Liver (tissue), 9 donors: ENCODE results near the gene ERVK3-1. TPM values are rescaled to one million over a fixed set of nuclear protein-coding genes. Genes with fewer than 3 reads are reported as not detected.

Experiments
- DNase-seq: peaks from one replicate; pipeline ENCODE4 v3.0.0-alpha.2; 2017; ENCODE audit warnings: low spot score
- H3K27ac ChIP-seq, 2 donors: one replicate each; pipeline ENCODE4 v1.7.0; 2013; ENCODE audit warnings: inconsistent platforms in 2 of 2, low read length in 2 of 2, control low read depth in 1 of 2, low read depth in 1 of 2, mild to moderate bottlenecking in 1 of 2
- H3K27me3 ChIP-seq, 4 donors: one replicate each; pipeline versions ENCODE4 v1.6.1 to v1.7.0; 2013; ENCODE audit warnings: low read length in 3 of 4, inconsistent platforms in 1 of 4, mild to moderate bottlenecking in 1 of 4, moderate library complexity in 1 of 4; ENCODE audit not compliant: control insufficient read depth in 4 of 4, insufficient read depth in 4 of 4
- H3K36me3 ChIP-seq, 4 donors: one replicate each; pipeline versions ENCODE4 v1.6.1 to v1.7.0; 2013; ENCODE audit warnings: low read length in 3 of 4, mild to moderate bottlenecking in 3 of 4, low read depth in 1 of 4, moderate library complexity in 1 of 4; ENCODE audit not compliant: control insufficient read depth in 4 of 4, insufficient read depth in 3 of 4
- H3K4me1 ChIP-seq, 4 donors: one replicate each; pipeline versions ENCODE4 v1.6.1 to v1.7.0; 2013; ENCODE audit warnings: low read length in 3 of 4, mild to moderate bottlenecking in 3 of 4, moderate library complexity in 1 of 4; ENCODE audit not compliant: control insufficient read depth in 4 of 4, insufficient read depth in 4 of 4
- H3K4me3 ChIP-seq, 3 donors: one replicate each; pipeline versions ENCODE4 v1.6.1 to v1.7.0; 2013; ENCODE audit warnings: low read length in 3 of 3, control low read depth in 1 of 3, low read depth in 1 of 3, mild to moderate bottlenecking in 1 of 3
- H3K9ac ChIP-seq, 2 donors: one replicate each; pipeline ENCODE4 v1.7.0; 2013; ENCODE audit warnings: low read length in 2 of 2, mild to moderate bottlenecking in 2 of 2, moderate library complexity in 2 of 2, control low read depth in 1 of 2, low read depth in 1 of 2
- H3K9me3 ChIP-seq, 4 donors: one replicate each; pipeline versions ENCODE4 v1.6.1 to v1.7.0; 2013; ENCODE audit warnings: low read length in 3 of 4; ENCODE audit not compliant: control insufficient read depth in 4 of 4
- ATF3 ChIP-seq: IDR thresholded peaks from 2 replicates; pipeline ENCODE4 v1.6.1; 2016; ENCODE audit warnings: antibody characterized with exemption
- GABPA ChIP-seq, 2 donors: IDR thresholded peaks in 1 of 2; conservative IDR thresholded peaks in 1 of 2; 2 replicates each; pipeline ENCODE4 v1.6.1; 2016; ENCODE audit warnings: antibody characterized with exemption in 2 of 2, mild to moderate bottlenecking in 1 of 2, moderate library complexity in 1 of 2
- HNF4A ChIP-seq, 2 donors: conservative IDR thresholded peaks; 2 replicates each; pipeline ENCODE4 v1.6.1; 2016; ENCODE audit warnings: antibody characterized with exemption in 2 of 2, mild to moderate bottlenecking in 2 of 2
- HNF4G ChIP-seq: IDR thresholded peaks from 2 replicates; pipeline ENCODE4 v1.6.1; 2016; ENCODE audit warnings: antibody characterized with exemption
- NR2F2 ChIP-seq: IDR thresholded peaks from 2 replicates; pipeline ENCODE4 v1.6.1; 2016; ENCODE audit warnings: antibody characterized with exemption
- SP1 ChIP-seq: IDR thresholded peaks from 2 replicates; pipeline ENCODE4 v1.6.1; 2018; ENCODE audit warnings: antibody characterized with exemption, mild to moderate bottlenecking
- TAF1 ChIP-seq: conservative IDR thresholded peaks from 2 replicates; pipeline ENCODE4 v1.6.1; 2016; ENCODE audit warnings: antibody characterized with exemption, mild to moderate bottlenecking
- YY1 ChIP-seq: IDR thresholded peaks from 2 replicates; pipeline ENCODE4 v1.6.1; 2016; ENCODE audit warnings: antibody characterized with exemption, mild to moderate bottlenecking
- ZBTB33 ChIP-seq: IDR thresholded peaks from 2 replicates; pipeline ENCODE4 v1.6.1; 2016; ENCODE audit warnings: antibody characterized with exemption
- WGBS: extraction: QIAGEN DNeasy Blood & Tissue Kit; methylation state at CpG from one replicate; pipeline ENCODE4 v1.1.7; 2013; 5-methylcytosine and 5-hydroxymethylcytosine counted together
- polyA plus RNA-seq, 2 donors: library from polyadenylated mRNA; stranded (reverse) in 1 of 2; unstranded in 1 of 2; fragments of 200-250 nt in 1 of 2; fragments of >200 nt in 1 of 2; fragmentation: Nextera tagmentation in 1 of 2; extraction: Ambion mirVana in 1 of 2; gene quantifications; one replicate each; pipeline versions ENCODE4 v1.2.1 to v1.2.3, GENCODE V29; 2013 to 2015
- total RNA-seq, 2 donors: library from RNA; depleted of rRNA; stranded (reverse); fragments of >200 nt; gene quantifications; one replicate each; pipeline ENCODE4 v1.2.3, GENCODE V29; 2014
- donor health status: healthy.
- donor health status: healthy.
- donor health status: healthy.
- donor health status: healthy.
- donor health status: healthy.

The ERVK3-1 gene
- total and polyA plus RNA-seq, 4 donors: 17.6 to 31.7 (median 24.7) TPM

DNA sequence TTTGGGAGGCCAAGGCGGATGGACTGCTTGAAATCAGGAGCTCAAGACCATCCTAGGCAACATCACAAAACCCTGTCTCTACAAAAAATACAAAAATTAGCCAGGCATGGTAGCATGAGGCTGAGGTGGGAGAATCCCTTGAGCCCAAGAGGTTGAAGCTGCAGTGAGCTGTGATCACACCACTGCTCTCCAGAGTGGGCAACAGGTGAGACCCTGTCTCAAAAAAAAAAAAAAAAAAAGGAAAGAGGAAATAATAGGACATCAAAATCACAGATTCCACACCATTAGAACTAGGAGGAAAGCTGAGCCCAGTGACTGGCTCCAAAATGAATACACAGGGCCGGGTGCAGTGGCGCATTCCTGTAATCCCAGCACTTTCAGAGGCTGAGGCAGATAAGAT is 29.6 kb upstream of the ERVK3-1 start:
- Histone ChIP-seq H3K4me1 (peaks cover 4 to 8% (median 5%) of the 10 kb centered on the region in 4 donors), H3K4me3 (peak overlapping the region in 2 of 3 donors; percentile 13 to 30), H3K36me3 (peaks cover 2 to 11% (median 7%) of the 10 kb centered on the region in 4 donors), H3K9ac (no peak overlapping the region), H3K27ac (no peak overlapping the region), H3K9me3 (peaks cover 19 to 35% (median 26%) of the 10 kb centered on the region in 4 donors), H3K27me3 (no peaks in the 10 kb centered on the region)
- WGBS: over 99% methylated on average over 3 of the region's 3 CpGs
- TF ChIP-seq YY1 (no peak), SP1 (no peak), GABPA (IDR thresholded peaks at IDR 0.05 in 1 of 2, conservative IDR thresholded peaks at IDR 0.05 in 1 of 2) (no peak), HNF4A (conservative IDR thresholded peaks at IDR 0.05) (no peak)
- DNase-seq: no peak

DNA sequence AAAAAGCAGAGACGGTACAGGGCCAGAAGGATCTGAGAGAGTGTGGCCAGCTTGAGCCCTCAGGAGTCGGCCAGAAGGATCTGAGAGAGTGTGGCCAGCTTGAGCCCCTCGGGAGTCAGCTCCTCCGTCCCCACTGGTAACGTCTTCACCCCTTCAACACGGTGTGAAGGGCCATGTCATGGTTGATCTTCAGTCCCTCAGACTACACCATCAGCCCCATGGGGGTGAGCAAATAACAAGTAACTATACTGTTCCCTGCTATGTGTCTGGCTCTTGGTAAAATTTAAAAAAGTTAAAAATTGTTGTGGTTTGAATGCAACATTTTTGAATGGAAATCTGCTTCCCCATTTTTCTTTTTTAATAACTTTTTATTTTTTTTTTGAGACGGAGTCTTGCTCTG is 28.0 kb upstream of the ERVK3-1 start:
- H3K36me3 ChIP-seq: peaks cover 0 to 9% (median 5%) of the 10 kb centered on the region in 4 donors
- no peak overlapping the region for H3K27ac ChIP-seq
- no peak for TF ChIP-seq TAF1
- no peak for TF ChIP-seq NR2F2
- TF ChIP-seq ATF3: no peak
- no peak for TF ChIP-seq ZBTB33
- no peak for TF ChIP-seq GABPA (IDR thresholded peaks at IDR 0.05 in 1 of 2, conservative IDR thresholded peaks at IDR 0.05 in 1 of 2)
- TF ChIP-seq SP1: no peak
- H3K27me3 ChIP-seq: no peaks in the 10 kb centered on the region
- H3K9ac ChIP-seq: no peak overlapping the region
- H3K9me3 ChIP-seq: peaks cover 12 to 21% (median 20%) of the 10 kb centered on the region in 4 donors
- H3K4me1 ChIP-seq: peaks cover 4 to 8% (median 5%) of the 10 kb centered on the region in 4 donors
- 95% methylated on average over 7 of the region's 7 CpGs for WGBS
- no peak for DNase-seq
- no peak overlapping the region for H3K4me3 ChIP-seq

DNA sequence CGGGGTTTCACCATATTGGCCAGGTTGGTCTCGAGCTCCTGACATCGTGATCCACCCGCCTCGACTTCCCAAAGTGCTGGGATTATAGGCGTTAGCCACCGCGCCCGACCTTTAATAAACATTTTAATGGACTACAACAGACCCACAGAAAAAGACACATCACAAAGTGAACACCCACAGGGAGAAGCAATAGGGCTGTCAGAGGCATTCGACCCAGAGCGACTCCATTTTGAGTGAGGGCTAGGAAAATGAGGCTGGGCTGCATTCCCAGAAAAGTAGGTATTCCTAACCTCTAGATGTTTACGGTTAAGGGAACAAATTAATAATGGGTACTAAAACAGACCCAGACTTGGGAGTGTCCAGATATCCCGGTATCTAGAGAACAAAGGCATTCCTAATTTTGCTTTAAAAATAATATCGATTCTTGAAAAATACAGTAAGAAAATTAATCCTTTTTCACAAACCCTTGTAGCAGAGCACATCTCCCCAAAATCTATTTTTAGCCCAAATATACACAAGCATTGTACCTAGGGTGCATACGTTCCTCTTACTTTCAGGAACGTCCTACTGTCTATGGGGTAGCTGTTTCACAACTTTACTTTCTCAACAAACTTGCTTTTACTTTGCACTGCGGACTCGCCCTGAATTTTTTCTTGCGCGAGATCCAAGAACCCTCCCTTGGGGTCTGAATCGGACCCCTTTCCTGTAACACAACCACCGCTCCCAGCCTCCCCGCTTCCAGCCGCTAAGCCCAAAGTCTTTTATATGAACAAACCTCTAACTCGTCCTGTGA is 27.2 kb upstream of the ERVK3-1 start:
- DNase-seq: no peak
- peaks cover 0 to 9% (median 5%) of the 10 kb centered on the region in 4 donors for H3K36me3 ChIP-seq
- H3K27ac ChIP-seq: peak overlapping the region; percentile 81 to 90
- peak overlapping the region; percentile 30 to 85 for H3K9ac ChIP-seq
- 44% methylated on average over 25 of the region's 25 CpGs for WGBS
- H3K9me3 ChIP-seq: peaks cover 8 to 20% (median 18%) of the 10 kb centered on the region in 4 donors
- peak overlapping the region; percentile 81 to 96 (median 90) for H3K4me3 ChIP-seq
- peak; percentile 65 for TF ChIP-seq TAF1
- peak in 1 of 2 donors; percentile 30 for TF ChIP-seq GABPA (IDR thresholded peaks at IDR 0.05 in 1 of 2, conservative IDR thresholded peaks at IDR 0.05 in 1 of 2)
- TF ChIP-seq HNF4G: no peak
- no peaks in the 10 kb centered on the region for H3K27me3 ChIP-seq
- peaks cover 4 to 8% (median 5%) of the 10 kb centered on the region in 4 donors for H3K4me1 ChIP-seq
